Glomerular endothelial cell (primary cell): ENCODE data around the gene PSMB7. TPM values are rescaled to one million over a fixed set of nuclear protein-coding genes. Genes with fewer than 3 reads are reported as not detected.

Source experiments
- DNase-seq: peaks from one replicate; pipeline ENCODE4 v3.0.0-alpha.2; 2011; ENCODE audit warnings: low read depth, low spot score; ENCODE audit errors: extremely low read depth
- total RNA-seq: library from RNA; depleted of rRNA; stranded (reverse); fragments of >200 nt; gene quantifications from 2 replicates; pipeline ENCODE4 v1.2.3, GENCODE V29; 2015

The PSMB7 gene
- total RNA-seq = 264 and 308 TPM in 2 replicates

GRCh38 chr9:124415102-124415851 lies at the start of gene PSMB7:
Gene PSMB7 (minus strand): TSS chr9:124415442. CDS start chr9:124415425, 17 bp downstream.
- peak; percentile 90 for DNase-seq

DNA sequence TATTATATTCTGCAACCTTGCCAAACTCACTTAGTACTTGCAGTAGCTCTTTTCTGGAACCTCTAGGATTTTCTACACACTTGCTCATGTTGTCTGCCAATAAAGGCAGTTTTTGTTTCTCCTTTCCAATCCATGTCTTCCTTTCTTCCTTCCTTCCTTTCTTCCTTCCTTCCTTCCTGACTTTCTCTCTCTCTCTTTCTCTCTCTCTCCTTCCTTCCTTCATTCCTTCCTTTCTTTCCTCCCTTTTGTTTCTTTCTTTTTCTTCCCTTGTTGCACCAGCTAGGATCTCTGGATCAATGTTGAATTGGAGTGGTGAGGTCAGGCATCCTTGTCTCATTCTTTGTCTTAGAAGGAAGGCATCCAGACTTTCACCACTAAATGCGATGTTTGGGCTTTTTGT lies 47.5 kb upstream of the PSMB7 start:
- DNase-seq = no peak

GRCh38 chr9:124458441-124458840 lies 43.2 kb upstream of the PSMB7 start:
- no peak for DNase-seq

DNA sequence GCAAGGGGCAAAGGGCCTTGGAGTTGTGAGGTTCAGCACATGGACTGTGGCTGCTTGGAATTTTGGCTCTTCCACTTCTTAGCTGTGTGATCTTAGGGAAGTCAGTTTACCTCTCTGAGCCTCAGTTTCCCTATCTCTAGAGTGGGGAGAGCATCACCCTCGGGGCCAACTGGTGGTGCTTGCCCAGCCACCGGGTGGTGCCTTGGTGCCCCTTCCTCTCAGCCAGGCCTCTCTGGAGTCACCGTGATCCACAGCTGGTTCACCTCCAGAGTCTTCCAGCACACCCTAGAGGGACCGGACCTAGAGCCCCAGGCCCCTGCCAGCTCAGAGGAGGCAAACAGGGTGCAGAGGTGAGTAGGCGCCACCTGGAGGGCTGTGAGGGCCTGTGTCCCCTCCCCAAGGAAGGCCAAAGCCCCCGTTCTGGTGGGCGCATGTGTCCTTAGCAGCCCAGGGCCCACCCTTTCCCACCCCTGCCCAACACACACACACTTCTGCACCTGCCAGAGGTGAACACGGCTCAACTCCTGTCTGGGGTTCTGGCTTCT lies 42.7 kb upstream of the PSMB7 start:
- DNase-seq = no peak

DNA sequence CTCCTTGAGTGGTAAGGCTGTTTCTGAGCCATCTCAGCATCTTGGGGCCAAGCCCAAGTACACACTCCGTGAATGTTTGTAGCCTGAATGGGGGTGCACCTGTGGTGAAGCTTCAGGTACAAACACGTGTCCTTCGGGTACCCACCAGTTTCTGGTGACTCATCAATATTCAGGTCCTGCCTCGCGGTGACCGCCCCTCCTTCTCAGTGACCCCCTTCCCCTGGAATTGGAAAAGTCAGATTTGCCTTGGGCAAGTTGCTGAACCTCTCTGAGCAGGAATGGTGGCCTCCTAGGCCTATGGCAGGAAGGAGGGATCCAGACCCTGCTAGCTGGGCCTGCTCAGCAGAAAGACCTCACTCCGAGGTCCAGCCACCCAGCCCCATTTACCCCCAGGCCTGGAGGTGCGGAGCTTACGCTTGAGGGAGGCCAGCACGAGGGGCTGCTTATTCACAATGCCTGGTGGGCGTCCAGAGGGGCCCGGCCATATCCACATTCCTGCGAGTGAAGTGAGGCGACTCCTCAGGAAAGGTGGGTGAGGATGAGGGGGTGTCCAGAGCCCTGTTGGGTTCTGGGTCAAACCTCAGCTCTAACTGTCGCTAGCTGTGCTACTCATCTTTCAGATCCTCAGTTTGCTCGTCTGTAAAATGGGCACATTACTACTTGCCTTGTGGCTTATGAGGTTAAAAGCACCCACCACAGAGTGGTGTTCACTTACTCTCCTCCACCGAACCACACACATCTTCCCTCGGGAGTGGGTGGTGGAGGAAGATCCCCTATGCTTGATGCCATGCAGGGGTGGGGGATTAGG lies 42.0 kb upstream of the PSMB7 start:
- no peak for DNase-seq

DNA sequence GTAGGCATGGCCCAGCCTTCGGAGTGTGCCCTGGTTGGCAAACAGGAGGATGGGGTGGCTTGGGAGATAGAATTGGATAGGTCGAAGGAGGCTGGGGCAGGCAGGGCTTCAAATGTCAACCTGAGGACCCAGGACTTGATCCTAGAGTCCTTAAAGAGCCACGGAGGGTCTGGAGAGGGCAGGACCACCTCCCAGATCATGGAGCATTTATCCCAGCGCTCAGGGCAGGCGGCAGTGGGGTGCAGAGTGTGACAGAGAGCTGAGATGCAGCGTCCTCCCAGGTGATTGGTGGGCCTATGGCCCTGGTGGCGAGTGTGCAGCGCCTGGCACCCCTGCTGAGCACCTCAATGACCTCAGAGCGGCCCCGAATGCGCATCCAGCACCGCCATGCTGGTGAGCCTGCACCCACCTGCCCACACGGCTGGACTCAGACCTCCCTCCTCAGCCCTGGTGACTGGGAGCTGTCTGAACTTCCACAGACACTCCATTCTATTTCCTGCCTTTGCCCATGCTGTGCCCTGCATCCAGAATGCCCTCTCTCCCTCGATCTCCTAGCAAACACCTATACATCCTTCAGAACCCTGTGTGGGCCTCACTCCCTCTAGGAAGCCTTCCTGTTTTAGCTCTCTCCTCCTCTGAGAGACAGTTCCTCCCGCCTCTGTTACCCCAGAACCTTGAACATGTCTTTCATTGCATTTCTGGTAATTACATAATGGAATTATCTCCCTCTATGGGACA lies 41.3 kb upstream of the PSMB7 start:
- no peak for DNase-seq

DNA sequence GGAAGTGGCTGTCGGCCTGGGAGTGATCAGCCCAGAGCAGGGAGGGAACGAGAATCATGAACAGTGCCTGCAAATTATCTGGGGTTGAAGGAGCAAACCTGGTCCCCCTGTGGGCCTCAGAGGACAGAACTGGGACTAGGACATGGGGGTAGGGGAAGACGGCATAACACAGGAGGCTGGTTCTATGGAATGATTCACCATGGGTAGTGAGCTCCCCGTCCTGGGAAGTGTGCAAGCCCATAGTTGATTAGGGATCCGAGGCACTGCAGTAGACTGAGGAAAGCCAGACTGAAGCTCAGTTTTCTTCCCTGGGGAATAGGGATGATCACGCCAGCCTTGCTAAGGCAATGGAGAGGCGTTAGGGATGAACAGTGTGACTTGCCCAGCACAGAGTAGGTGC lies 40.6 kb upstream of the PSMB7 start:
- no peak for DNase-seq

- no peak for DNase-seq
Measured at GRCh38 chr9:124454791-124455443, 39.7 kb upstream of the PSMB7 start.

- DNase-seq = no peak
Measured at GRCh38 chr9:124454296-124454695, 39.1 kb upstream of the PSMB7 start.

- no peak for DNase-seq
Measured at GRCh38 chr9:124453586-124454191, 38.4 kb upstream of the PSMB7 start.

- DNase-seq = no peak
Measured at GRCh38 chr9:124452841-124453585, 37.8 kb upstream of the PSMB7 start.

DNA sequence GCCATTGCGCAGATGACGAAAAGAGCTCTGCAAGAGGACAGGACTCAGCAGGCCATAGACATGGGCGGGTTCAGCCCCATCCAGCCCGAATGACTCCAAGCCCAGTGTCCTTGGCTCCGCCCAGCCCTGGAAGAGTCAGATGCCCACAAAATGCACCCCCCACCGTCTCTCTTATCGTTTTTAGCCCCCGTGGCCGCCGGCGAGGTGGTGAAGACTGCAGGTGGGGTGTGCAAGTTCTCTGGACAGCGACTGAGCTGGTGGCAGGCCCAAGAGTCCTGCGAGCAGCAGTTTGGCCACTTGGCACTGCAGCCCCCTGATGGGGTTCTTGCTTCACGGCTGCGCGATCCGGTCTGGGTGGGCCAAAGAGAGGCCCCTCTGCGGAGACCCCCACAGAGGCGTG lies 37.1 kb upstream of the PSMB7 start:
- DNase-seq = no peak

DNA sequence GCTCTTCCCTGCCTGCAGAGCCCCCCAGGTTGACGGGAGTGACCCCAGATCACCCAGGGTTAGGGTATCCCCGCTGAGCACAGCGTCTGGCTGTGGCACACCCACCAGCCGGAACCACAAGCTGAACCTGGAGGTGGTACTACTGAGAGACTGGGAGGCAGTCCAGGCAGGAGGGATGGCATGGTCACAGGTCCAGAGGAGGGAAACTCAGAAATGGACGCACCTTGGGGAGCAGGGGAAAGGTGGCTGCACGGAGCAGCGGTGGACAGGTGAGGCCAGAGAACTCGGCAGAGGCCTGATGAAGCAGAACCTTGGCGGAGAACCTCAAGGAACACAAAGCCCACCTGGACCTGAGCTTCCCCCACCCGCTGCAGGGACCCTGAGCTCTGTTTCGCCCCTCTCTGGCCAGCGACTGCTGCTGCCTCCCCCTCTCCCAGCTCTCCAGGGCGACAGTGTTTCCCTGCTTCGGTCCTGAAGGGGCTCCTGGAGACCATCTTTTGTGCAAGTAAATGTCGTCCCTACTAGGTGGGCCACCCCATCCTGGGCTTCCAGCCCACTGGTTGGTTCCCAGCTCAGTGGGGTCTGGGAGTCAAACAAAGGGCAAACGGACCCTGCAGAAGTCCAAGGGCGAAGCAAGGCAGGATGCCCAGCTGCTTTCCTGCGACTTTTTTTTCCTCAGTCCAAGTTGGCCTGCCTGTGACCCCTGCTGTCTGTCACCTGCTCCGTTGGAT lies 35.9 kb upstream of the PSMB7 start:
- DNase-seq = no peak

- DNase-seq = no peak
Measured at GRCh38 chr9:124450241-124450924, 35.1 kb upstream of the PSMB7 start, which contains the start of gene ADGRD2. Gene ADGRD2 (plus strand): TSS chr9:124450451. CDS start chr9:124451667, 1,216 bp downstream.

DNA sequence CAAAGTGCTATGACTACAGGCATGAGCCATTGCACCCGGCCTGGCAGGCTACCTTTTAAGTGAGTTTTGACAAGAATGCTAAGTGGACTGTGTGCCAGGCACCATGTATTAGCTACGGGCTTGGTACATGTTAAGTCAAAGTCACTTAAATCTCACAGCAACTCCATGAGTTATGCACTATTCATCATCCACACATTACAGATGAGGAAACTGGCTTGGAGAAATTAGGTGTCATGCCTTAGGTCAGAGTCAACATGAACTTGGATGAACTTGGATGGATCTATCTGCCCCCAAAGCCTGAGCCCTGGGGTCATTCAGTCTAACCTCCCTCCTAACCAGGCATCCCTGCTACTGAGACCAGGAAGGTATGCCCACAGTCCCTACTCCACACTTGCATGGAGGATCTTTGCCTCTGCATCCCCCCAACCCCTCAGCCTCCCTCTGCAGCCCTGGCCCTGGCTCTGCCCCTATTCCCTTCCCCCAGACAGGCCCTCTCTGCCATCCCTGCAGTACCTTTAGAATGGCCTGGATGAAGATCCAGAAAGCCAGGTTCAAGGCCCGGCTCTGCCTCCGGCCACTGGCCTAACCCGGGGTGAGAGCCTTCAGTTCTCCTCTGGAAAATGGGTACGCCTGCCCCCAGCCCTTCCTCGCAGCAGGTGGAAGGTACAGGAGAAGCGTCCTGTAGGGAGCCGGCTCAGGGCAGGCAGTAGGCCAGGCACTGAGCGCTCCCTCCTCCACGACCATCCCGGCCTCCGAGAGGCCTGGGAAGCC lies 34.3 kb upstream of the PSMB7 start:
- DNase-seq = no peak

- DNase-seq = no peak
Measured at GRCh38 chr9:124448019-124448418, 32.8 kb upstream of the PSMB7 start.

- no peak for DNase-seq
Measured at GRCh38 chr9:124447297-124447661, 32.0 kb upstream of the PSMB7 start.
